NCI-H2029 (cell line): ENCODE data around the gene HHLA2.

Experiments used
- DNase-seq: peaks from one replicate; lab custom pipeline; 2025; lab: John Stamatoyannopoulos, UW

Gene HHLA2

DNA sequence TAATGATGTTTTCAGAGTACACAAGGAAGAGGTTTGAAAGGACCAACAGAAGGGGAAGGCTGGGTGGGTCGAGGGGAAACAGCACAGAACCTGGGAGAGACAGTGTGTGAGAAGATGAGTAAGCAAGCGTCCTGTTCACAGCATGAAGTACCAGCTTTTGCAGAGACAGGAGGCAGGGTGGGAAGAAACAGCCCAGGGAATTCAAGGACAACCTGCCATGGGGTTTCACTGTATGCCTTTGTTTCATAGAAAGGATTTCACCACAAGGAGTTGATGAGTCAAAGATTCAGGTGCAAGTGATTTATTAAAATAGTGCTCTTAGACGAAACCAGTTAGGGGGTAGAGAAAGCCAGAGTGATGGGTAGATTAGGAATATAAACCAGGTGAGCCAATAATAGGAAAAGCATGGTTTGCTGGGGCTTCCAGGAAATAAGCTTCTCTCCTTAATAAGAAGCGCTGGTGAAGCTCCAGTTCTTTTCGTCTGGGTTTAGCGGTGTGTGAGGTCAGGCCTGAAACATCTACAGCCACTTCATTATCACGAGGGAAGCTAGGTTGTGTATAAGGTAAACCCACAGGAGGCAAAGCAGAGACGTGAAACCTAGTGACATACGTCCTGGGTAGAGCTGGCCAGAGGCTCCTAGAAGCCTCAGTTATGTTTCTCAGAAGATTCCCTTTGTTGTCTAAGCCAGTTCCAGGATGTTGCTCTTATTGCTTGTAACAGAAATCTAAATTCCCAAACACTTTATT lies 3.9 kb downstream of the HHLA2 start:
- DNase-seq: no peak

DNA sequence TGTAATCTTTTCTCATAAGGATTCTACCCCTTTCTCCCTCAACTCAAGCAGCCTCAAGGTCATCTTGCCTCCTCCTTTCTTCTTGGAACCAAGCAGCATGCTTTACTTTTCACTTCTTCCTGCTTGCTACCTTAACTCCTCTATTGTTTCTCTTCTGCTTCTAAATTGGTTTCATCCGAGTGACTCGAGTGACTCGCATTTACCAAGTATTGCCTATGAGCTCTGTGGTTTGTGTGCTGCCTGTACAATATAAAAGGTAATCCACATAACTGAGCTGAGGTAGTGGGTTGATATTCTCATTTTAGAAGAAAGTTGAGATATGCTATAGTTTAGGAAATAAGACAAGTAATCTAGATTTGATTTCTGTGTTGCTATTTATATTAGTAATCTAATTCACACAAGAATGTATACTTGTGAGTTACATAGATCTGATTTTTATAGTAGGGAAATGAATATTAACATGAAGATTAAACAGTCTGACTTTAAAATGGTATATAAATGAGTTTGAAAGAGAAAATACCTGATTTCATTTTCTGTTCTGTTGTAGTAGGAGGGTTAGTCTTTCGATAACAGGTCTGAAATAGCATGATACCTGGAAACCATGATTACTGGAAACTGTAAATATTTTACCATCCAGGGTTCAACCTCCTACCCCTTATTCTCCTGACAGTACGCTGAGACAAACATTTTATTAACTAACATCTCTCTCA lies 5.5 kb downstream of the HHLA2 start:
- DNase-seq: no peak

DNA sequence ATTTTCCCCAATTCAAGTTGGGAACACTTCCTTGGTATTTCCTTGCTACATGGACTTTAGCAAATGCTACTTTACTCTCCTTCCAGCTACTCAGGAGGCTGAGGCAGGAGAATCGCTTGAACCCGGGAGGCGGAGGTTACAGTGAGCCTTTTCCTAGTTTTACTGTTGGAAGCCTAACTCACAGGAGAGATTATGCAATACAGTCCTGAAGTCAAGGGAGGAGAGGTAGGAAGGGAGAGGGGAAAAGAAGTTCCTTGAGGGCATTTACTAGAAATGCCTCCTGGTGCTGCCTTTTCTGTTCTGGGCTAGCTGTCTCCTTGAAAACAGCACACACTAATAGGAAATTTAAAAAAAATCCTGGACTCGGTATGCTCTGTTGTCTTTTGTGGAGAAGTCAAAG lies 6.2 kb downstream of the HHLA2 start:
- DNase-seq: no peak

DNA sequence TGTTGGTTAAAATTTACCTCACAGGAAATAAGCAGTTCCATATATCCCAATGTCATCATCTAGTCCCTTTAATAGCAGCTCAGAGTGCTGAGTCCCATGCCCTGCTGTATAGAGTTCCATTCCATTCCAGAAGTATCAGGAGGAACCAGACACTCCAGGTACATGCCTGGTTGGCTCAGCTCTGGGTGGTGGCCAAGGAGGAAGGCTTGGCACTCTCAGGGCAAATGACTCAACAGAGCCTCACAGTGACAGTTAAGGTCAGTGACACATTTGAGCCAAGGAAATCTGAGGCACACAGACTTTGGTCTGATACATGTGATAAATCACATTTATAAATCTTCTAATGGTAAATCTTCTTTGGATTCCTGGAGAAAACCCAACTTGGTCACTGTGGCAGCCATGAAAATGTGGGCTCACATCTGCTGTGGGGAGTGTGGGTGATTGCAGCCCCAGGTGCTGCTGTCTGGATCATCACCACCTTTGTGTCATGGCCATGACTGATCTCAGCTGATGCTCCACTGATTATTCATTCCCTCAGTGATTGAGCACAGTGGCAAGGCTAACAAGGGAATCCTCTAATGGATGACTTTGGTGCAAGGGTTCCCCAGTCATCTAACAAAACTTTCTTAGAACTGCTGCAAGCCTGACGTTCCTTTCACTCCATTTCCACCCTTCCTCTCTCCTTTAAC lies 9.3 kb downstream of the HHLA2 start:
- DNase-seq: no peak

DNA sequence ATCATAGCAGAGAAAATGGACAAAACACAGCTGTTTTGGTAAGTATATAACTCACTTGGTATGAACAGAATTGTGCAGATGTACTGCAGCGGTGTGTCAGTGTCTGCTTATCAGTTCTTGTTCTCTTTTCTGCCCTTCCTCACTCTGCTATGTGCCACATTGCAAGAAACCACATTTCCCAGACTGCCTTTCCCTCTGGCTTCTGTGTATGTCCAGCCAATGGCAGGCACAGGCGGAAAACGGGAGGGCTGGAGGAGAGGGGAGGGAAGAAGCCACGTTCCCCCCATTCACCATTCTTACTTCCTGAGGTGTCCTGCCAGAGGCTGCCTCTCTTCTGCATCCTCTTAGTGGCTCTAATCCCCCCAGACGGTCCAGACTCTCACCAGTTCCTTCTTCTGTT lies 15.4 kb downstream of the HHLA2 start:
- DNase-seq: no peak

DNA sequence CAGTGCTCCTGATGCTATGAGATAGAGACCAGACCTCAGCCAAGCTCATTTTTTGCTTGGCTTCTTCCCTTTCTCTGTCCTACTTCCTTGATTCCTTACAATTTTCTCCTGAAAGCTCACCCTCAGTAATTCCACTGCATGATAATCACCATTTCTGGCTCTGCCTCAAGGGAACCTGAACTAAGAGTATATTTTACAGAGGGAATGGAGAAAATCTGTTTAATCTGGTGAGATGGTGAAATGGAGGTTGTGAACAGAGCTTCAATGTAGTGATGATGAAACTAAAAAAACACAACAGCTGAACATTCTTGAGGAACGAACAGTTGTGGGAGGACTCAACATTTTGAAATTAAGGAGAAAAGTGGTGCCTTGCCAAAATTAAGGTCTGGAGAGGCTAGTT lies 16.3 kb downstream of the HHLA2 start:
- no peak for DNase-seq

DNA sequence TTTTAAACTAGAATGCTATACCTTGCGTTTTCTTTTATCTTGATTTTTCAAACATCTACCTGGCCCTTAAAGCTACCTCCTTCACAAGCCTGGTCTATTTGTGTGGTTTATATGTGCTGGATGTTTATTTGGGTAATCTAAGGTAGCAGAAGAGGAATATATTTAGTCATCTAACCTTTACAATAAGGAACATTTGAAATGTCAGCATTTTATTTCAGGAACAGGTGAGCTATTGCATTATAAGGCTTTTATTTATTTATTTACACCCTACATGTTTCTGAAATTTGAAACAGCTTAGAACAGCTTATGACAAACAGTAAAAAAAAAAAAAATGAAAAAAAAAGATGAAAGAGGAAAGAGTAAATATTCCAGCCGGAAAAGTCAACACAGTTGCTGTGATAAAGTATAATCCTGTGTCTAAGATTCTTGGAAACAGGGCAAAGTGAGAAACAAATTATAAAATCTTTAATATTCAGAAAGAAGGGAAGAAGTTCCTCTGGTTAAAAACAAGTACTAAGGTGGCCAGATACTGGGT lies 19.5 kb downstream of the HHLA2 start:
- no peak for DNase-seq

DNA sequence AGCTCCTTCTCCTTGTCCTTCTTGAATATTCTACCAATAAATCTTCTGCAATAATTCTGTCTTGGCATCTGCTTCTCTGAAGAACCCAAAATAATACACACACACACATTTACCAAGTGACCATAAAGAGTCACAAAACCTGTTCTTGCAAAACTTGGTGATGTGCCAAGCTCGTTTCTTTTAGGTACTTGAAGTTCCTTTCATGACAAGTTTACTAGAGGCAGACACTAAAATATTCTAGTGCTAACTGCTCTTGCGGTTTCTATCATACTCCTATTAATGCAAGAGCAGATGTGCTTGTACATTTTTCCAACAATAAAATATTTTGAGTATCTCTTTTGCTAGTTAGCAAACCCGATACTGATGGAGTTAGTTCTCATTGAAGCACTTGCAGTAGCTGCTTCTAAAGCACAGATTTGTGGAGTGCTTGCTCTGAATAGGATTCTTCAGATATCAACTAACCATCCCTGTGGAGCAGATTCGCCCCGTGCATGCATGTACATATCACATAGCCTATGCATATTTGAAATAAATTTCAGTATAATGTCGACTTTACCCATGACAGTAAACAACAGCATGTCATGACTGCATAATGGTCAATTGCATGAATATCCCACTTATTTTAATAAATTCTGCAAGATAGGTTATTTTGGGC lies 23.2 kb downstream of the HHLA2 start:
- no peak for DNase-seq

DNA sequence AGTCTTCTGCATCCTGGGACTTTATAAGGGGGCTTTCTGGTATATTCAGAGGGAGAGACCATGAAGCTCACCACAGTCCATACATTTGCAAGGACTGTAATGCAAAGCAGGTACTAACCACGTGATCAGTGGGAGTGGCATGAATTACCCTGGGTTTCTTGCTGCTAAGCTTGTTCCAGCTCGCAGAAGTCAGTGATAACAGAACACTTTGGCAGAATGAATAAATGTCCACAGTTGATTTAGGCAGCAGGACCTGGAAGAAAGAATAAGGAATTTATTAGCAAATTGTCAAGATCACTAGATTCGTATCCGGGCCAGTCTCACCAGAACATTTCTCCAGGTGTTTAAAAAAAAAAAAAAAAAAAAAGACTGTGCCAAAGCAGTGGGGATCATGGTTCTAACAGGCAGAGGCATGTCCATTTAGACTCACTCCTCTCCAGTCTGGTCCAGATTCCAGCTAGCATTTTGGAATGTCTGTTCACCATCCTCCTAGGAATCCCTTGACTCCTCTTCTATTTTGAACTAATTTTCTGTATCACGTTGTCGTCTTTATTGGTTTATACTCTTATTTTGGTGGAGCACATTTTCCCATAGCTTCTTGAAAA lies 24.5 kb downstream of the HHLA2 start:
- no peak for DNase-seq

DNA sequence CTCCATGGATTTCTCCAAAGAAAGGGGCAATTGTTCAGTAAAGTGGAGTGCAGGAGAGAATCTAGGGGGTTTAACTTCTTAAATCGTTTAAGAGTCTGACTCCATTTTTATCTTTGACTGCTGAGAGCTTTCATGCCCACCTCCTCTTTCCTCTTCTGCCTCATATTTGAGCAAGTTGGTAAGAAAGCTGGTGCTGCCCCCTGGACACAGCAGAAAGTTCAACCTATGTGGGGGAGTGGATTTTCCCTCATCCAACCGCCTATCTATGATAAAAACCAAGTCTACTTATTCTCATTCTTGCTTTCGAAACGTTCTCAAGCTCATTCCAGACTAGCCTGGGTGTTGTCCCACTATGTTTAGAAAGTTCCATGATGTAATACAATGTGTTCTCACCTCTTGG lies 26.0 kb downstream of the HHLA2 start:
- DNase-seq: no peak

DNA sequence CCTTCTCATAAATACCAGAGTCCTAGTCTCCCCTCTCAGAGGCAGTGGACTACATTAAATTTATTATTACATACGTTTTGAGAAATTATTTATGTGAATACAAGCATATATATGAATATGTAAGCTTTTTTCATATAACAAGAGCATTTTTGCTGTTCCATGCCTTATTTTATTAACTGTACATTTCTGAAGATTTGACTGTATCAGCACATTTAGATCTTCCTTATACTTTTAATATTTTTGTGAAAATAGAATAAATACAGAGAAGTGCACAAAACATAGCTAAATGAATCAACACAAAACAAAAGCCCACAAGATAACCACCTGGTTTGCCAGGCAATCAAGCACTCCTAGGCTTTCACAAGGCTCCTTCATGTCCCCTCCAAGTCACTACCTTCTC lies 27.8 kb downstream of the HHLA2 start:
- DNase-seq: no peak

DNA sequence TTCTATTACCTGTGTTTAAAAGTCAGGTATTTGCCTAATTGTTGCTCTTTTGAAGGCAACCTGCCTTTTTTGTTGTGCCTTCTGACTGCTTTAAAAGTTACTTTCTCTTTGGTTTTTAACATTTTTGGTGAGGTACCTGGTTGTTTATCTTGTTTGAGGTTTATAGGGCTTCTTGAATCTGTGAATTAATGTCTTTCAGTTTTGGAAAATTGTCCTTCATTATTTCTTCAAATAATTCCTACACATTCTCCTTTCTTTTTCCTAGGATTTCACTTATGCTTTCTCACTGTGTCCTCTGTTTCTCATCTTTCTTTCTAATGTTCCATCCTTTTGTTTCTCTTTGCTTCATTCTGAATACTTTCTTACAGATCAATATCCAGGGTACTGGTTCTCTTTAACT lies 30.8 kb downstream of the HHLA2 start:
- no peak for DNase-seq

DNA sequence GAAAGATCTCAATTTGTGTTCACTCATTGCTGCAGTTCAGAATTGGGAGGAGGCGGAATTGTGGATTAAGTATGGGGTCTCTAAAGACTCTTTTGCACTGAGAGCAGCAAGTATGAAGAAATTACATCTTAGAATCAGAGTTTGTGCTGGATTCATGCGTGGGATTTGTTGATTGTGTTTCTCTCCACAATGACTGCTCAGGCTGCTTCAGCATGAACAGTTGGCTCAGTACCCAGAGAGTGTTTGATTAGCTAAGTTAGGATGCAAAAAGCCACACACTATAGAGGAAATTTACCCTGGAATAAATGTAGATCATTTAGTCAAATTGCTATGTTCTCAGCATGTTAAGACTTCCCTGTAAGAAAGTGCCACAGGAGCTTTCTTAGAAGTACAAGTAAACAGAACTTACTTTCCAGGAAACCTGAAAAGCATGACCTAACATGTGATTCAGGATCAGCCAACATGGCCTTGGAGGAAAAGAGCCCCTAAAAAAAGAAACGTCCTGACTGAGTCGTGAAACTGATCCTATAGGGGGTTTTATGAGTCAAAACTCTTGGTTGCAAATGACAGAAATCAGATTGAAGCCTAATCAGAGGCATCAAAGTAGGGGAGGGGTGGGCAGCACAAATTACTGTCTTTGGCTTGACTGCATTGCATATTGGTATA lies 32.6 kb downstream of the HHLA2 start:
- DNase-seq: no peak

DNA sequence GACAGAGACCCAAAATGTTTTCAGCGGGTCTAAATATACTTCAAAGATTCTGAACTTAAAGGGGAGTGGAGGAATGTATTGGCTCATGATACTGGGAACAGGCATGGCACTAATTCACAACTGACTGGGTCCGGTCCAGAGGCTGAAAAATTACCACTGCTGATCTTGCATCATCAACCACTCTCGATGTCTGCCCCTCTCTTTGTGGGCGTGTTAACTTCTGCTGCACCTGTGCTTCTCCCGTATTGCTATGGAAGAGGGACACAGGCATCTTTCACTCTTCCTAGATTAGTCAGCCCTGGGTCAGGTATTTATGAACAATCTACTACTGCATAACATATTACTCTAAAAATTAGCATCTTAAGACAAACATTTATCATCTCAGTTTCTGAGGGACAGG lies 33.2 kb downstream of the HHLA2 start:
- DNase-seq: no peak

DNA sequence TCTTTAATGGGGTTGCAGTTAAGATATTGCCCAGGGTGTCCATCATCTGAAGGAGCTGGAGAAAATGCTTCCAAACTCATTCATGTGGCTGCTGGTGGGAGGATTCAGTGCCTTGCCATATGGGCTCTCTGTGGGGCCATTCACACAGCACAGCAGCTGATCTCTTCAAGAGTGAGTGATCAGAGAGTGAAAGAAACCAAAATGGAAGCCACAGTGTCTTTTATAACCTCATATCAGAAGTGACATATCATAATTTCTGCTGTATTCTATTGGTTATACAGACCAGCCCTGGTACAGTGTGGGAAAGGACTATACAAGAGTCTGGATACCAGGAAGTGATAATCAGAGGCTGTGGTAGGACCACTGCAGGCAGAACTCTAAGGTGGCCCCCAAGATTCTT lies 33.6 kb downstream of the HHLA2 start:
- no peak for DNase-seq

DNA sequence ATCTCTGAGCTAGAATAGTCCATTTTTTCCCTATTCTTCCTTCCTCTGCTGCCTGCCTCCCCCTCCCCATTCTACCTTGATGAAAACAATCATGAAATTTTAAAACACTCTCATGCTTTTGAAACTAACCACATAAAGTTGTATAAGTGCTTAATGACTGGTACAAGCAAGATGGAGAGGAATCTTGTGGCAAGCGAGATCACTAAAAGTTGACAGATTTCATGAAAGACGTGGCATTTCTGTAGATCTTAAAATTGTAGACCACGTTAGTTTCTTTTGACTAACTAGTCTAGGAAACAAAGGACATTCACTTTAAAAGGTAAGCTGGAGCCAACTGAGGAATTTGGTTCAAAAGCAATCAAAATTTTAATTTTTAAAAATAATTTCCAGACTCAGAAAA lies 35.4 kb downstream of the HHLA2 start:
- no peak for DNase-seq

DNA sequence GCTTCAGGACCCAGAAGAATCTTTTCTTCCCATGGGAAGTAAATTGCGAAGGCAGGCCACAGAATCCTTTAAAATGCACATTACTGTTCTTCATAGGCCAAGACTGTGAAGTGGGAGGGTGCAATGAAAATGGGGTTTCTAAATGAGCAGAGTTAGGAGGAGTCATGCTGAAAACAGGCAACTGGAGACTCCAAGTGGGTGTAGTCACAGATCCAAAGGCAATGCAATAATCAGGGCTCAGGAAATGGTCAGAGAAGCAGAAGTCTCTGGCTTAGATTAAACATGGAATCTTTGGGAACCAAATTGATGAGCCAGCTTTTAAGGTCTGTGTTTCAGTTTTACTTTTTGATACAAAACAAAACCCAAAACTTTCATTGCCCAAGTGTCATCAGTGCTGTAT lies 37.6 kb downstream of the HHLA2 start:
- DNase-seq: no peak

DNA sequence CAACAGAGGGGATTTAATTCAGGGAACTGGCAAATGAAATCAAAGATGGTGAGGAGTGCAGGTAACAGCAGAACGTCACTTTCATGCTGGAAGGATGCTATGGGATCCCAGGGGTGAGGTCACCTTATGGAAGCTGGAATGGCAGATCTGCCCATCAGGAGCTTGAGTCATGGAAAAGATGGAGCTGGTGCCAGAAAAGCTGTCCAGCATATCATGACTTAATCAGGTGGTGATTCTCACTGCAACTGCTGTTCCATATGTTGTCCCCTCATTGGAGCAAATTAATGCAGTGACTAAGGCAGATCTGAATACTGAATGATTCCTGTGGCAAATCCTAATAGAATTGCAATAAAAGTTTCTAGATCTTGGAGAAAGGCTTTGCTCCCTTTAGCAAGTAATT lies 38.4 kb downstream of the HHLA2 start:
- no peak for DNase-seq

DNA sequence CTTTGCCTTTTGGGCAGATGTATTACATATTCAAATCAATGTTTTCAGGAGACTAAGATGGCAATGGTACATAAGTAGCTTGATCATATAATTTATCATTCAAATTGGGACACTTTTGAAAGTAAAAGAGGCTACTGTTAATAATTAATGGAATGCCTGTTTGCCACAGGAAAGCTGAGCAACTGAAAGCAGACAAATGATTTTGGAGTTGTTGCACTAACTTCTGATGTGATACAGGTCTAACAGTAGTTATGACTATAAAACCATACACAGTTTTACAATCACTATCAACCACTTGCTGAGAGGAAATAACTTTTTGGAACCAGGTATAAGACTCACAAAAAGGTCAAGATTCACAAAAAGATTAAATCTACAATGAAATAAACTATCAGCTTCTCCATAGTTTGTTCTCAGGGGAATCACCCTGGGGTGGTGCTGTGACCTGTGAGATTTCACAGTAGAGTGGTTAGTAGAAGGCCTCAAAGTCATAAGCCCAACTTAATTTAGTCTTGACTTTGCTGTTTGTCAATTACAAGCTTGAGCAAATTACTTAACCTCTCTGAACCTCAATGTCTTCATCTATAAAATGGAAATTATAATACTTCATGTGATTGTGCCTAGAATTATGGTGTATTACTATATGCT lies 42.7 kb downstream of the HHLA2 start:
- no peak for DNase-seq

DNA sequence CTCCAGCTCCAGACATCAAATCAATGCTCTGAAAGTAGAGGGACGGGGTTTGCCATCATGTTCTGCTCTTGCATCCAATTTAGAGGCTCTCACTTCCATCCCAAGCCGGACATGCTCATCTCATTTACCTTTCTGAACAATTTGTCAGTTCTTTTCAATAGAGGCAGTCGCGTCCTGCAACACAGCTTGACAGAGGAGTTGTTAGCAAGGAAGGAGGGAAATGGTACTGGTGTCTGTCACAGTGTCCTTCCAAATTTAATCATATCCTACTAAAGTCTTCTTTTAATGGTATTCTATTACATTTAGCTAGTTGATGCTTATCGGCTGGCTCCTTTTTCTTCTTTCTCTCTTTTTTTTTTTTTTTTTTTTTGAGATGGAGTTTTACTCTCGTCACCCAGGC lies 45.6 kb downstream of the HHLA2 start:
- no peak for DNase-seq
